Coronary artery (tissue), 2 donors: ENCODE results near the gene PPARA.

Source experiments
- DNase-seq: peaks from one replicate; pipeline ENCODE4 v3.0.0-alpha.2; 2017; ENCODE audit warnings: low spot score
- H3K27ac ChIP-seq, 2 donors: fragments of 200-600 bp; sonication (generic); one replicate each; pipeline ENCODE4 v1.5.1; 2016 to 2019
- H3K4me3 ChIP-seq: fragments of 200-600 bp; sonication (generic); 2 replicates; pipeline ENCODE4 v1.5.1; 2016; ENCODE audit warnings: mild to moderate bottlenecking, moderate library complexity
- CTCF ChIP-seq: fragments of 200-600 bp; sonication (generic); IDR thresholded peaks from one replicate; pipeline ENCODE4 v1.5.1; 2019; ENCODE audit warnings: antibody characterized with exemption

PPARA gene

DNA sequence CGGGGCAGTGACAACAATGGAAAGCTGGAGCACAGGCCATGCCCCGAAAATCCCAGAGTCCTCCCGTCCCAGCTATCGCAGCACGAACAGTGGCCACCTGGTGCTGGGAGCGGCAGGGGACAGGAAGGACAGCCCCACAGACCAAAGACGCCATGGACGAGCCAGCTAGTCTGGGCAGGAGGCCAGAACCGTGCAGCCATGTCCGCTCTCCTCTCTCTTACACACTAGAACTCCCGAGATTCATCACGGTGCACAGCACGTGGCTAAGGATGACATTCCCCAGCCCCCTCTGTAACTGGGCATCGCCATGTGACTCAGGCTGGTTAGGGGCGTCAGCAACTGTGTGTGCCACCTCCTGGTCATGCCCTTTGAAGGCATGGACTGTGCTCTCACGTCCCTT lies 95.2 kb downstream of the PPARA start:
- H3K4me3 ChIP-seq, result no peak overlapping the region
- DNase-seq, result no peak
- TF ChIP-seq CTCF, result no peak
- peak overlapping the region in 1 of 2 donors; percentile 11 for H3K27ac ChIP-seq

DNA sequence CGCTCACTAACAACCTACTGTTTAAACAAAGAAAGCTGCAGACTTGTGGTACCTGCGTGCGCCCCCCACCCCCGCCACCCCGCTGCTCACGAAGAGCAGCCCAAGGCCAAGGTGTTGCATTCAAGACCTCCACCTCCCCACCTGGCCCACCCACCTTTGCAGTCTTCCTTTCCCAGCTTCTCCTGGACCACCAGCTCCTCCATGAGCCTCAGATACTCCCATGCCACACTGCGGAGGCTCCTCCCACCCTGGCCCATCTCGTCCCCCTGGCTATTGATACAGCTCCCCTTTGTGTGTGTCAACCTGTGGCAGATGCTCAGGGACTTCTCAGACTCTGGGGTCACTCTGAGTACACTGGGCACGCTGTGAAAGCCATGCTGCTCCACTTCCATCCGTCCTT lies 95.9 kb downstream of the PPARA start:
- no peak overlapping the region for H3K27ac ChIP-seq
- DNase-seq, result no peak
- TF ChIP-seq CTCF, result no peak
- H3K4me3 ChIP-seq, result no peak overlapping the region

GRCh38 chr22:46247443-46247975 lies 97.2 kb downstream of the PPARA start:
- DNase-seq, result no peak

GRCh38 chr22:46250035-46250782 lies 99.9 kb downstream of the PPARA start, which contains the start of gene CDPF1:
Gene CDPF1 (minus strand): TSS chr22:46250293. CDS start chr22:46248284, 2,009 bp downstream.
- TF ChIP-seq CTCF, result no peak
- peak within 1 kb of the TSS; percentile 77 to 95 for H3K27ac ChIP-seq
- H3K4me3 ChIP-seq, result peak within 1 kb of the TSS; percentile 98
- peak; percentile 90 for DNase-seq

More at GRCh38 chr22:46247443-46247975, 97.2 kb downstream of the PPARA start:
- no peak for TF ChIP-seq CTCF
- Histone ChIP-seq H3K4me3 (no peak overlapping the region), H3K27ac (no peak overlapping the region)

GRCh38 chr22:46250783-46251125 lies 100.4 kb downstream of the PPARA start:
- Histone ChIP-seq H3K4me3 (peak overlapping the region; percentile 98), H3K27ac (peak overlapping the region; percentile 77 to 95)
- no peak for TF ChIP-seq CTCF
- DNase-seq, result no peak

DNA sequence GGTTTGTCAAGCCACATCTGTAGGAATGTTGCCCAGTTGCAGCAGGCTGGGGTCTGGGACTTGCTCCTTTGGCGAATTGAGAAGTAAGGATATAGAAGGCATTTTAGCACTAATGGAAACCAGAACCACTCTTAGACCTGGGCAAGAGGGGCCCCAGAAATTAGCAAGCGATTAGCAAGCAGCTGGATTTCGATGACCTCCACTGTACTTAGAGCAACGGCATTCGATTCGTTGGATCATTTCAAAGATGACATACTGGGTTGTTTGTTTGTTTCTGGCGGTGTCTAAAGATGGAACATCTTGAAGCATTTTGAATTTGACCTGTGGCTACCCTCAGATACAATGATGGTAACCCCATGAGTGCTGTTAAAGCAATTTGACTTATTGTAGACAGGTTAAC lies 100.9 kb downstream of the PPARA start:
- DNase-seq, result no peak
- TF ChIP-seq CTCF, result no peak
- Histone ChIP-seq H3K4me3 (peak overlapping the region; percentile 98), H3K27ac (no peak overlapping the region)

- H3K4me3 ChIP-seq, result no peak overlapping the region
Observed at GRCh38 chr22:46251816-46252380, 101.6 kb downstream of the PPARA start.

More at GRCh38 chr22:46251816-46252380, 101.6 kb downstream of the PPARA start:
- no peak overlapping the region for H3K27ac ChIP-seq
- no peak for TF ChIP-seq CTCF
- no peak for DNase-seq
